Adrenal gland (tissue), 5 donors: ENCODE results near the gene NPAS3.

Experiments
- POLR2A ChIP-seq, 2 donors: fragments of 450-650 bp; IDR thresholded peaks; one replicate each; pipeline ENCODE4 v1.6.1; 2017; ENCODE audit warnings: antibody characterized with exemption in 2 of 2, mild to moderate bottlenecking in 2 of 2, moderate library complexity in 1 of 2
- TF ChIP-seq, protein P1 (sequence below), 6 experiments: fragments of 450-650 bp in 4 of 6; fragments of 200-600 bp in 2 of 6; sonication (generic) in 1 of 6; IDR thresholded peaks; 1 replicate in 5 of 6; 2 replicates in 1 of 6; pipeline versions ENCODE4 v1.5.1 to v1.8.0; 2016 to 2021; ENCODE audit warnings: antibody characterized with exemption in 6 of 6, mild to moderate bottlenecking in 2 of 6, moderate library complexity in 1 of 6
- donor health status: DM: no; HTN: no; CAD: no.

DNA sequence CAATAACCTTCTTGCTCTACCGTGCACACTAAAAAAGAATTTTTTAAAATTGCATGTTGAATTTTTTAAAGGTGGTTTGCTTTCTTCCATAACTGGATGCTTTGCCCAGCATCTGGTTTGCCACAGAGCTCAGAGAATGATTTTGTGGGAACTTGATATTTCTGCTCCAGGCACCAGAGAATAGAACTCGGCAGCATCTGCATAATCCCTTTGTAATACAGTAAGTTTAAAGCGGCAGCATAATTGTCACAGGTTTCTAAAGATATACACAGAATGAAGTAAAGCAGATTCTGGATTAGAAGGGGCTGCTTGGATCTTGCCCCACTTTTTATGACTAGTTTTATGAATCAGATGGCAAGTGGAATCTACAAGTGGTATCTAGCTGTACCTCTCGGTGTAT is 352.0 kb downstream of the NPAS3 start:
- TF ChIP-seq, protein P1, sequence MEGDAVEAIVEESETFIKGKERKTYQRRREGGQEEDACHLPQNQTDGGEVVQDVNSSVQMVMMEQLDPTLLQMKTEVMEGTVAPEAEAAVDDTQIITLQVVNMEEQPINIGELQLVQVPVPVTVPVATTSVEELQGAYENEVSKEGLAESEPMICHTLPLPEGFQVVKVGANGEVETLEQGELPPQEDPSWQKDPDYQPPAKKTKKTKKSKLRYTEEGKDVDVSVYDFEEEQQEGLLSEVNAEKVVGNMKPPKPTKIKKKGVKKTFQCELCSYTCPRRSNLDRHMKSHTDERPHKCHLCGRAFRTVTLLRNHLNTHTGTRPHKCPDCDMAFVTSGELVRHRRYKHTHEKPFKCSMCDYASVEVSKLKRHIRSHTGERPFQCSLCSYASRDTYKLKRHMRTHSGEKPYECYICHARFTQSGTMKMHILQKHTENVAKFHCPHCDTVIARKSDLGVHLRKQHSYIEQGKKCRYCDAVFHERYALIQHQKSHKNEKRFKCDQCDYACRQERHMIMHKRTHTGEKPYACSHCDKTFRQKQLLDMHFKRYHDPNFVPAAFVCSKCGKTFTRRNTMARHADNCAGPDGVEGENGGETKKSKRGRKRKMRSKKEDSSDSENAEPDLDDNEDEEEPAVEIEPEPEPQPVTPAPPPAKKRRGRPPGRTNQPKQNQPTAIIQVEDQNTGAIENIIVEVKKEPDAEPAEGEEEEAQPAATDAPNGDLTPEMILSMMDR (IDR thresholded peaks at IDR 0.05), result no peak
- no peak for TF ChIP-seq POLR2A (IDR thresholded peaks at IDR 0.05)
